Measurements from ENCODE around the gene ALDH18A1. TPM values are rescaled to one million over a fixed set of nuclear protein-coding genes. Genes with fewer than 3 reads are reported as not detected.
"Not testable (repeated sequence)": the region's sequence is repeated elsewhere in the genome, so short reads cannot be mapped to it uniquely, and the experiment has no call there.

Gene ALDH18A1
- total RNA-seq, 1 donor from 2014 or later: 41.1 TPM

DNA sequence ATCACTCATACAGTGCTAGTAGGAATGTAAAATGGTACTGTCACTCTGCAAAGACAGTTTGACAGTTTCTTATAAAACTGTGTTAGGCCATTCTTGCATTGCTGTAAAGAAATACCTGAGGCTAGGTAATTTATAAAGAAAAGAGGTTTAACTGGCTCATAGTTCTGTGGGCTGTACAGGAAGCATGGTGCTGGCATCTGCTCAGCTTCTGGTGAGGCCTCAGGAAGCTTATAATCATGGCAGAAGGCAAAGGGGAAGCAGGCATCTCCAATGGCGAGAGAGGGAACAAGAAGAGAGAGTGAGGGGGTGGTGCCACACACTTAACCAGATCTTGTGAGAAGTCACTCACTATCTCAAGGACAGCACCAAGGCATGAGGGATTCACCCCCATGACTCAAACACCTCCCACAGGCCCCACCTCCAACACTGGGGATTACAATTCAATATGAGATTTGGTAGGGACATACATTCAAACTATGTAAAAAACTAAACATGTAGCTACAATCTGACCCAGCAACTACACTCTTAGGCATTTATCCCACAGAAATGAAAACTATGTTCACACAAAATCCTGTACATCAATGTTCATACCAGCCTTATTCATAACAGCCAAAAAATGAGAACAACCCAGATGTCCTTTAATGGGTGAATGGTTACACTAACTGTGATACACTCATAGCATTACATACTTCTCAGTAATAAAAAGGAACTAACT, 5.0 kb downstream of the ALDH18A1 start:
- no peak for DNase-seq (ENCODE audit: low spot score)

DNA sequence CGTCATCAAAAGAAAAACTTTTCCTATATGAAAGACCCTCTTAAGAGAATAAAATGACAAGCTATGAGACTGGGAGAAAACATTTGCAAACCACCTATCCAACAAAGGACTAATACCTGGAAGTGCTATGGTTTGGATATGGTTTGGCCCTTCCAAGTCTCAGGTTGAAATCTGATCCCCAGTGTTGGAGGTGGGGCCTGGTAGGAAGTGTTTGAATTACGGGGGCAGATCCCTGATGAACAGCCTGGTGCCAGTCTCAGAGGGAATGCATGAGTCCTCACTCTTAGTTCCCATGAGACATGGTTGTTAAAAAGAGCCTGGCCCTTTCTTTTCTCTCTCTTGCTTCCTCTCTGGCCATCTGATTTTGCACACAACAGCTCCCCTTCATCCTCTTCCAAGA, 6.3 kb downstream of the ALDH18A1 start:
- DNase-seq (ENCODE audit: low spot score): no peak

DNA sequence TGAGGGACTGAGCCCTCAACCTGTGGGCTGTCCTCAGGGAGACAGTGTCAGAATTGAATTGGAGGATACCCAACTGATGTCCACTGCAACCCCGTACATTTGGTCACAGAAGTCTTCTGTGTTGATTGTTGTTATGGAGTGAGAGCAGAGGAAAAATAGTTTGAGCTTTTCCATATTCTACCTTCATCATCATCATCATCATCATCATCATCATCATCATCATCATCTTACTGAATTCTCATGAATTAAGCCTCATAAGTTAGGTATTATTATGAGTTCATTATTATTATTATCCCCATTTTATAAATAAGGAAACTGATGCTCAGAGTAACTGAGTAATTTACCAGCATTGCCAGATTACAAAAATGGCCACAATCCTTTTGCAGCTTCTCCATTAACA, 8.4 kb downstream of the ALDH18A1 start:
- DNase-seq (ENCODE audit: low spot score): no peak

DNA sequence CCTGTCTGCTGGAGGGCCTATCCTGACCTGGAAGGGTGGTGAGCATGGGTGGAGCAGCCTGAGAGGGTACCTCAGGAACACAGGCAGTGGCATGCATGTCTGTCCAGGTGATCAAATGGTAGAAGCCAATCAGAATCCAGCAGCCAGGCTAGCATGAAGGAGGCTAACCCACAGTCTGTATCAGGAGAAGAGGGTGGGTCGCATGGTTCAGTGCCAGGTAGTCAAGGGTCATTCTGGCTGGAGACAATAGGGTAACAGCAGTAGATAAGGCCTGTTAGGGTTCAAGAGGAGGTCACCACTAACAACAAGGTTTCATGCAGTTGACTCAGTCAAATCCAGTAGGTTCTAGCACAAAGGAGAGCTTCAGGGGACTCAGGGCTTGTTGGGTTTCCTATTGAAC, 10.4 kb downstream of the ALDH18A1 start:
- no peak for DNase-seq (ENCODE audit: low spot score)

DNA sequence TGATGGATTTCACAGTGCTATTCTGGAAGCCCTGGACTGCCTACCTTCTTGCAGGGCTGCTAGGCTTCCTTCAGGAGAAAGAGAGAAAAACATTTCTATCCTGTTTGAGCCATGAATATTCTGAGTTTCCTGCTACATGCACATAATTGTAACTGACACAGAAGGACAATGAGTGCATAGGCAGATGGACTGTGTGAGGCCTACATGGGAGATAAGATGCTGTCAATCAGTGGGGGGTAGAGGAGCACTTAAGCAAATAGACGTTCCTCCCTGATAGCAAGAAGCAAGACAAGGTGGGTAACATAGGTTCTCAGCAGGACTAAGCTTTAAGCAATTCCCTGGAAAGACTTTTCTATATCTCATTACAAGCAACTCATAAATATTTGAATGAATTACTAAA, 11.6 kb downstream of the ALDH18A1 start:
- no peak for DNase-seq (ENCODE audit: low spot score)

DNA sequence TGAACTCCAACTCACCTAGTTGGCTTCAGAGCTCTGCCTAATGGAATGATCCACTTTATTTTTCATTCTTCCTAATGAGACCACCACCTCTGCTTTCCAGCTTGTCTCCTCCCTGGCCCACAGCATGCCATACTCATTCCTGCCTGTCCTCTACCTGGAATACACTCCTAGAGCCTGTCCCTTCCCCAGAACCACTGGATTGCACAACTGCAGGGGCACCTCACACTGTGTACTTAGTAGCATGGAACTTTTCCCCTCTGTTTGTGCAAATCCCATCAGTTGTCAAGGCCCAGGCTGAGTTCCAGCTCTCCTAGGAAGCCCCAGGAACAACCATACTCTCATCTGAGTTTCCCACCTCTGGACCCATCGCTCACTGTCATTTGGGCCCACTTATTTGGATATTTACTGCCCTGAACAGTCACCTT, 15.6 kb downstream of the ALDH18A1 start:
- DNase-seq (ENCODE audit: low spot score): no peak

DNA sequence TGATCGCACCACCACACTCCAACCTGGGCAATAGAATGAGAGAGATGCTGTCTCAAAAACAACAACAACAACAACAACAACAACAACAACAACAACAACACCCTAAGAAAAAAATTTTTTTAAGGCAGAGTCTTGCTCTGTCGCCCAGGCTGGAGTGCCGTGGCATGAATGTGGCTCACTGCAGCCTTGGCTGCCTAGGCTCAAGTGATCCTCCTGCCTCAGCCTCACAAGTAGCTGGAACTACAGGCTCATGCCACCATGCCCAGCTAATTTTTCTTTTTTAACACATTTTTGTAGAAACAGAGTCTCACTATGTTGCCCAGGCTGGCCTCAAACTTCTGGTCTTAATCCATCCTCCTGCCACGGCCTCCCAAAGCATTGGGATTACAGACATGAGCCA, 18.6 kb downstream of the ALDH18A1 start:
- DNase-seq (ENCODE audit: low spot score): no peak

DNA sequence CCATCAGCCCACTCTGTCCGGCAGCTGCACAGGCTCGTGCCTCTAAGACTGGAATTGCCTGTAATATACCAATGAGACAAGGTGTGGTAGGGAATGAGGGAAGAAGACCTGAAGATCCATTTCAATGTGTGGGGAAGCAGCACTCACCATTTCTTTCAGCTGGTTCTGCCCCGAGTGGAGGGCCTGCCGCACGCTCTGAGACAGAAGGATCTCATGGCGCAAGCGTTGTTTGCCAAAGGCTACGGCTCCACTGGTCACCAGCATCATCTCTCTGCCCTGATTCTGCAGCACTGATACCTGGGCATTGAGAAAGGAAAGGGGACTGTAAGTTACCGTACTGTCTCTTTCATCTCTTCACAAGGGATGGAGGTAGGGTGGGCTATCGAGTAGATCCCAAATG, 19.4 kb downstream of the ALDH18A1 start:
- DNase-seq (ENCODE audit: low spot score): no peak

DNA sequence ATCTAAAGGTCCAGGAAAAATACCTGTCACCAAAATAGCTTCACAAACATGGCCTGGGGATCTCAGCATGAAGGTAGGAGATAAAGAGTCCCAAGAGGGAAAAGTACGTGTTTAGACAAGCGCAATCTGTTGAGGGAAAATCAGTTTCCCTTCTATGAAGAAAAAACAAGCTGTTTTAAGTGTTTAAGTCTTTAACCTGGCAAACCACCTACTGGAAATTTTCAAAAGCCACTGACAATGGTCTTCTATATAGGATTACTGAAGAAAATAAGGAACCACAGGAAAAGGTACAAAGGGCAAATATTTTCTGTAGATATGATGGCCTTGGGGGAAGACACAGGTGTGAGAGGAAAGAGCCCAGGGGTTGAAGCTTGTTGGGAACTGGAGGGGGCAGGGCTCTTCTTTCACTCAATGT, 21.2 kb downstream of the ALDH18A1 start:
- no peak for DNase-seq (ENCODE audit: low spot score)

DNA sequence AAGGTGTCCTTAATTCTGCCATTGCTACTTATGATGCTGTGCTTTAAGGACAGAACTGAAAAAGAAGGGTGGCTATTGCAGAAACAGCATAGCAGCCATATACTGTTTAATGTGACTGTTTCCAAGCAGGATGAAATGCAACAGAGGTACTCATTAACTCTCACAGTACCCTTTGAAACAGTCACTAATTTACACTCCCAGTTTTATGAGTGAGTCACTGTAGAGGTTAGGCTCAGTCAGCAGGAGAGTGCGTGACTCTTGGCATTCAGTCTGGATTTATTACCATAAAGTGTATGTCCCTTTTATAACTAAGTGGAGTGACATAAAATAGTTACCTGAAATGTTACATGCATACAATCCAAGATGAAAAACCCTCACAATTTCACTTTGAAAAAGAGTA, 27.7 kb downstream of the ALDH18A1 start:
- no peak for DNase-seq (ENCODE audit: low spot score)

DNA sequence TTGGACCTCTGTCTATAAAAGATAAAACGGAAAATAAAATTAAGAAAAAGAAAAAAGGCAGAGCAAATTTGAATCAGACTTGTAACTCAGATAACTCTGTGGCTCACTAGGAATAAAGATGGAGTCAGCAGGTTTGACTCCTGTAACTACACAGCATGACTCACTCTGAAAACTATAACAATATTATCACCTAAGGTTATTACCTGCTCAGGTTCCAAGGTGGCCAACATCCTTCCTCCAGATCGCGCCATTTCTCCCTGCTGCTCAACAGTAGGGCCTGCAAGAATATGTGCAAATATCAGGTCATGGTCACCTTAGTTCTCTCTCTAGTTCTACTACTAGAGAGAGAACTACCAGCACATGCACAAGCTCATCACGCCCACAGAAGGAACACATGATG, 30.0 kb downstream of the ALDH18A1 start:
- DNase-seq (ENCODE audit: low spot score): no peak

DNA sequence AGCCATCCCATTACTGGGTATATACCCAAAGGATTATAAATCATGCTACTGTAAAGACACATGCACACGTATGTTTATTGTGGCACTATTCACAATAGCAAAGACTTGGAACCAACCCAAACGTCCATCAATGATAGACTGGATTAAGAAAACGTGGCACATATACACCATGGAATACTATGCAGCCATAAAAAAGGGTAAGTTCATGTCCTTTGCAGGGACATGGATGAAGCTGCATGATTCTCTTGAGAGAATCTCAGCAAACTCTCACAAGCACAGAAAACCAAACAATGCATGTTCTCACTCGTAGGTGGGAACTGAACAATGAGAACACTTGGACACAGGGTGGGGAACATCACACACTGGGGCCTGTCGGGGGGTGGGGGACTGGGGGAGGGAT, 36.1 kb downstream of the ALDH18A1 start:
- DNase-seq (ENCODE audit: low spot score): not testable (repeated sequence)

DNA sequence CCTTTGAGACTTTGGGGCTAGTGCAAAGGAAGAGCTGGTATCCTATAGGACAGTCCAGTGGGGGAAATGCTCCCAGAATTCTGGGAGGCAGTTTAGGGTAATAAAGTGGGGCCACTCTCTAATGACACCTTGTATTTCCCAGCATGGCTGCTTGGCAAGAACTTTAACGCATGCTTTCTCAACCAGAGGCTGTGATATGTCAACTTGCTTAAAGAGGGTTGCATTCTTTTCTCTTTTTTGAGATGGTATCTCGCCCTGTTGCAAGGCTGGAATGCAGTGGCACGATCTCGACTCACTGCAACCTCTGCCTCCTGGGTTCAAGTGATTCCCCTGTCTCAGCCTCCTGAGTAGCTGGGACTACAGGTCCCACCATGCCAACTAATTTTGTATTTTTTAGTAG, 38.4 kb downstream of the ALDH18A1 start:
- no peak for DNase-seq (ENCODE audit: low spot score)

DNA sequence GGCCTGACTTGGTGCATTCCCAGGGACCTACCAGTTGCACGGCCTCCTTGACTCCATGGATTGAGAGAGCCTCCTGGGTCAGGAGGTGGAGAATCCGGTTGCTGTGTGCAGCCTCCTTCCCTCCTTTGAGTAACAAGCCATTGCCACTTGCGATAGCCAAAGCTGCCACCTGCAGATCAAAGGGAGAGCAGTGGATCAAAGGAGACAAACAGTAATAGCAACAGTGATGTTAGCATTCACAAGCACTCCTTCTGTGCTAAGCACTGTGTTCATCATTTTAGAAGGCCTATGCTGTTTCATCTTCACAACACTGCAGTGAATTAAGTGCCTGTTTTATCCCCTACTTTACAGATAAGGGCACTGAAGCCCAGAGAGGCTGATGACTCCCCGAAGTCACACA, 40.1 kb downstream of the ALDH18A1 start:
- DNase-seq (ENCODE audit: low spot score): no peak

DNA sequence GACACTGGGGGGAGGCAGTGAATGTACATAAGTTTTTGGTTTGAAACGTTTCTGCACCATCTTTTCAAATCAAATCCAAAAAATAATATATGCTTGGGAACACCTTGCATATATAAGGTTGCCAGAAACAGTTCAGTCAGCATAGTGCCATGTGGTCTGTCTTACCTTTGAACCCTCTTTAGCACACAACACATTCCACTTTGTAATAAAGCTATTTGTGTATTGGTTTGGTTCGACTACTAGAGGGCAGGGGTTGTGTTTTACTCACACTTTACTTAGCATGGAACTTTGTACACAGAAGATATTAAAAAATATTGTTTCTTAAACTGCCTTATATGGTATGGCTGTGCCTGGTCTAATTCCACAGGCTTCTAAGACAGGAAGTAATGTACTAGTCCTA, 43.2 kb downstream of the ALDH18A1 start:
- DNase-seq (ENCODE audit: low spot score): no peak

DNA sequence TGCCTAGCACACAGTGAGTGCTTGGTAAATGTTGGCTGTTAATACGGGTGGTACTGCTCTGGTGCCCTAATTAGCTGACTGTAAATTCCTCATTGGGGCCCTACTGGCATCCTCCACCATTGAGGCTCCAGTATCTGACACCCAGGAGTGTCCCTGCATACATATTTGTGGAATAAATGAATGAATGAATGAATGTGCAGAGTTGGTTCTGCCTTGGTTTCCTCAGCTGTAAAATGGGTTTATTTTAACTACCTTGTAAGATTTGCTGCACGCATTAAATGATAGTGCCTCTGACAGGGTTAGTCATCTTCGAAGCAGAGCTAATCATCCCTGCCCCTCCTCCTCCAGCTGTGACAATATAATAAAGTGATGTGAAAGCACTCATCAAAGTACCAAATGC, 45.8 kb downstream of the ALDH18A1 start:
- DNase-seq (ENCODE audit: low spot score): no peak

DNA sequence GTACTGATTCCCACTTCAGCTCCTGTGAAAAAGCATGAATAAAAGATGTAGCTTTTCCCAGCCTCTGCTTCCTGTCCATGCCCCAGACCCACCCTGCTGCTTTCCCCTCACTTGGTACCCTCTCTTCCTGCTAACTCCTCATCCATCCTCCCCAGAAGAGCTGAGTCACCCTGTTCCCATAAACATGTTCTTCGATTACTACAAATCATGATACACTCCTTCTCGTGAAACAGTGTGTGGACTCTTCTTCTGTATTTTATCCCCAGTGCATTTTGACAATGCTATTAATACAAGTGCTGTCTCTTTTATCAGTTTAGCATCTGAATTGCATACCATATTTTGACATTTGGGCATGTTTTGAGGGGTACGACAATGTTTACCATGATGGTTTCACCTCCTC, 49.6 kb downstream of the ALDH18A1 start:
- DNase-seq (ENCODE audit: low spot score): no peak

DNA sequence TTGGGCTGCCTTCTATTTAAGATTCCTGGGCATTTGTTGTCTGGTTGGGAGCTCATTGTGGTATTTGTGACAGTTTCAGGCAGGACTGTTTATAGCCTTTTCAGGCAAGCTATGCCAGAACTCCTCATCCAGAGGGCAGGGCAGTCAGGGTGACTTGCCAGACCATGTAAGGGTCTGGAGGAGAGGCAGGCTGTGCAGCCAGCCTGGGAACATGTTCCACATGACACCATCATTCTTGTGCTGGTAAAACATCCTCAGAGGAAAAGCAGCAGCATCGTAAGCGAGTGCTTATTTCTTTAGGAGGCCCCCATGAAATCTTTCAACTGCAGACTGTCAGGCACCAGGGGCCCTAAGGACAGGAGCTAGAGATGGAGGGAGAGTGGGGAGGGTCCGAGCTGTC, 51.3 kb downstream of the ALDH18A1 start:
- no peak for DNase-seq (ENCODE audit: low spot score)

DNA sequence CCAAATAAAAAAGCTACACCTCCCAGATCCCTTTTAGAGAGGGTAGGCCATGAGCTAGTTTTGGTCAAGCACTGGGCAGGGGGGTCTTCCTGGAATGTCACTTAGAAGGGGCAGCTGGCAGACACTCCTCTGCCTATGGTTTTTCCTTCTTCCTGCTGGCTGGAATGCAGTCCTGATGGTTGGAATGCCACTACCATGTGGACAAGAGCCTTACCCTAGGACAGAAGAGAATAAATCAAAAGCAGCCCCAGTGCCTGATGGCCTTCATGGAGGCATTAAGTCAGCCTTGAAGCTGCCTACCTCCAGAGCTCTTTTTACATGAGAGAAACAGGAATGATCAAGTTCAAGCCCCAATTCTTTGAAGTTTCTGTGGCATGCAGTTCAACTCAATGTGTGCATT, 51.9 kb downstream of the ALDH18A1 start:
- no peak for DNase-seq (ENCODE audit: low spot score)

DNA sequence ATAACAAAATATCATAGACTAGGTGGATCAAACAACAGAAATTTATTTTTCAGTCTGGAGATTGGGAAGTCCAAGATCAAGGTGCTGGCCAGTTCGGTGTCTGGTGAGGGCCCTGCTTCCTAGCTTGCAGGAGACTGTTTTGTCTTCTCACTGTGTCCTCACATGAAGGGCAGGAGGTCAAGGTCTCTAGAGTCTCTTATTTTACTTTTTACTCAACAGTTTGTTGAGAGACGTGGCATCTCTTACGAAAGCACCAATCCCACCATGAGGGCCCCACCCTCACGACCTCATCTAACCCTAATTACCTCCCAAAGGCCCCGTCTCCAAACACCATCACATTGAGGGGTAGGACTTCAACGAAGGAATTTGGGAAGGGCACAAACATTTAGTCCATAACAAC, 54.1 kb downstream of the ALDH18A1 start:
- DNase-seq (ENCODE audit: low spot score): no peak

DNA sequence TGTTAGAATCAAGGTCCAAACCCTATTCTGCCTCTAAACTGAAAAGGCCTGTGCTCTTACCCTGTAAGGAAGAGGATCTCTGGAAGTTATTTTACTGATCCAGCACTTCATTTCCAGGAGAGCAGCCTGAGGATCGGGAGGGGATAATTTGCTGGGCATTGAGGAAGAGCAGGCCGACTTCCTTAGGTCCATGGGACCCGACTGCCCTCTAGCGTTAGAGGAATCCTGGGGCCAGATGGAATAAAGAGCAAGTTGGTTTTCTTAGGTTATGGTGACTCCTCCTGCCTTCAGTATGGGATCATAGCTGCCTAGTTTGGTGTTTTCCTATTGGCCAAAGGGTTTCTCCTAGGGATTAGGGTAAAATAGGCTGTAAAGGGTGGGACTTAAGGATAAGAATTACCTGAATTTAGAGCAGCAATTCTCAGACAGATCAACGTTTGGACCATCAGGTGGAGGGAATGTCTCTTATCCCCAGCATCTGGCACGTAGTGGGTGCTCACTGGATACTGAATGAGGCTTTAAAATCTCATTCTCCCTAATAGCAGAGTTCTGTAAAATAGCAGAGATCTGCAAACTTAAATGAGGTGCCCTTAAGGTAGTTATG, 55.3 kb downstream of the ALDH18A1 start:
- DNase-seq (ENCODE audit: low spot score): no peak

DNA sequence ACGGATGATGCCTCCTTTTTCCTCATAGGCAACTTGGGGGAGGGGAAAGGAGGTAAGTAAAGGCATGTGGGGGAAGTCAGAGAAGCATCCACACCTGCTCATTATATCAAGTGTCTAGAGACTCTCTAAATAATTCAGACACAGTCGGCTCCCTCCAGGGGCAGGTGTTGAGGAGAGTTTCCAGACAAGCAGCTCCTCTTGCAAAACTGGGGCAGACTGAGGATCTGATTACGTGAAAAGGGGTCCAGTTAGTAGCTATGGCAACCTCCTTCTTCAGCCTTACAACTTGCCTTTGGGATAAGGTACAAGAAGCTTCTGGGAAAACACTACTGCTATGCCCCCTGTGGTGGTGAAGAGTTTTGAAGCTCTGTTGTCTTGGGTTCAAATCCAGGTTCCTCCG, 56.4 kb downstream of the ALDH18A1 start:
- DNase-seq (ENCODE audit: low spot score): no peak

DNA sequence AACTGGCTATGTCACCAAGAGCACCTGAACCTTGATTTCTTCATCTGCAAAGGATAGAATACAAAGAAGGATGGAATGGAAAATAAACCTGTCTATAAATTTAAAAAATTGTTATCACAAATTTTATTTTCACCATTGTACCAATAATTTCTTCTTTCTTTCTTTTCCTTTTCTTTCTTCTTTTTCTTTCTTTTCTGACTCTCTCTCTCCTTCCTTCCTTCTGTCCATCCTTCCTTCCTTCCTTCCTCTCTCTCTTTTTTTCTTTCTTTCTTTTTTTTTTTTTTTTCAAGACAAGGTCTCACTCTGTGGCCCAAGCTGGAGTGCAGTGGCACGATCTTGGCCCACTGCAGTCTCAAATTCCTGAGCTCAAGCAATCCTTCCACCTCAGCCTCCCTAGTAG, 58.7 kb downstream of the ALDH18A1 start:
- no peak for DNase-seq (ENCODE audit: low spot score)

Measured in mesenteric fat pad (tissue), 1 donor.